GM18870 (cell line): Measurements from ENCODE around the gene MYDGF.
"Not testable (repeated sequence)": the region's sequence is repeated elsewhere in the genome, so short reads cannot be mapped to it uniquely, and the experiment has no call there.

Experiments used
- ATAC-seq: cut with Tn5 transposase; IDR thresholded peaks from one replicate; pipeline ENCODE4 v1.9.1; 2021; ENCODE audit warnings: moderate library complexity; ENCODE audit not compliant: unreplicated experiment

Gene MYDGF

GRCh38 chr19:4700693-4700970, 30.5 kb upstream of the MYDGF start:
- ATAC-seq = no peak

- ATAC-seq = no peak
These were observed 29.9 kb upstream of the MYDGF start for GRCh38 chr19:4699826-4700692.

GRCh38 chr19:4697304-4697703, 27.2 kb upstream of the MYDGF start:
- no peak for ATAC-seq

- ATAC-seq = no peak
These were observed 25.1 kb upstream of the MYDGF start for GRCh38 chr19:4695224-4695731.

GRCh38 chr19:4694211-4694987, 24.3 kb upstream of the MYDGF start:
- ATAC-seq = no peak

- no peak for ATAC-seq
These were observed 23.5 kb upstream of the MYDGF start for GRCh38 chr19:4693471-4694121.

- no peak for ATAC-seq
These were observed 22.9 kb upstream of the MYDGF start for GRCh38 chr19:4693078-4693350.

GRCh38 chr19:4692251-4693077, 22.3 kb upstream of the MYDGF start:
- no peak for ATAC-seq

- ATAC-seq = no peak
These were observed 21.2 kb upstream of the MYDGF start for GRCh38 chr19:4691373-4691772.

GRCh38 chr19:4690361-4690760, 20.2 kb upstream of the MYDGF start:
- no peak for ATAC-seq

GRCh38 chr19:4689403-4689802, 19.3 kb upstream of the MYDGF start:
- no peak for ATAC-seq

GRCh38 chr19:4688587-4688986, 18.4 kb upstream of the MYDGF start:
- ATAC-seq = no peak

- no peak for ATAC-seq
These were observed 17.3 kb upstream of the MYDGF start for GRCh38 chr19:4687396-4687795.

GRCh38 chr19:4686700-4687099, 16.6 kb upstream of the MYDGF start:
- no peak for ATAC-seq

GRCh38 chr19:4684312-4685095, 14.4 kb upstream of the MYDGF start:
- no peak for ATAC-seq

GRCh38 chr19:4682417-4683200, 12.5 kb upstream of the MYDGF start:
- ATAC-seq = no peak

GRCh38 chr19:4680021-4680420, 9.9 kb upstream of the MYDGF start:
- not testable (repeated sequence) for ATAC-seq

- ATAC-seq = no peak
These were observed 9.0 kb upstream of the MYDGF start for GRCh38 chr19:4678881-4679790.
